Measurements from ENCODE around the gene CNTLN.
A peak's percentile ranks its signal among the peaks of the same experiment; 100 is the strongest.
"Not testable (repeated sequence)": the region's sequence is repeated elsewhere in the genome, so short reads cannot be mapped to it uniquely, and the experiment has no call there.

Gene CNTLN

GRCh38 chr9:17422994-17423680, 288.3 kb downstream of the CNTLN start:
- DNase-seq (ENCODE audit: low spot score) = no peak

- no peak for DNase-seq (ENCODE audit: low spot score)
Observed at GRCh38 chr9:17423681-17424011, 288.8 kb downstream of the CNTLN start.

- DNase-seq (ENCODE audit: low spot score) = no peak
Observed at GRCh38 chr9:17425384-17425783, 290.5 kb downstream of the CNTLN start.

- no peak for DNase-seq (ENCODE audit: low spot score)
Observed at GRCh38 chr9:17433526-17433925, 298.7 kb downstream of the CNTLN start.

DNA sequence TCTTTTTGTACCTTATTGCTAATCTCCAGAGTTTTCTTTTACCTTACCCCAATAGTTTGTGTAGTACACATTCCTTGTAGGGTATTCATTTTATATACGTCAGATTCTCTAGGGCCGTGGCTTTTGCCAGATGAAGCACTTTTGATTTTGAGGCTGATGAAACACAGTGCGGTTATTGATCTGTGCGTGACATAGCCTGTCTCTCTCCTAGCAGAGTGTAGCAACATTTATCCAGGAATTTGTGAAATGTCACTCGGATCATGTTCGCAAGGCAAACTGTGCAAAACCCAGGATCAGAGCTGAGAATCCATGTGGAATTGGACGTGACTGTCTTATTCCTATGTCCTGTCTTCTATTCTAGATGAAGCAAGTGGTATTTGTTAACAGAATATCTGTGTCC, 302.0 kb downstream of the CNTLN start:
- DNase-seq (ENCODE audit: low spot score) = no peak

DNA sequence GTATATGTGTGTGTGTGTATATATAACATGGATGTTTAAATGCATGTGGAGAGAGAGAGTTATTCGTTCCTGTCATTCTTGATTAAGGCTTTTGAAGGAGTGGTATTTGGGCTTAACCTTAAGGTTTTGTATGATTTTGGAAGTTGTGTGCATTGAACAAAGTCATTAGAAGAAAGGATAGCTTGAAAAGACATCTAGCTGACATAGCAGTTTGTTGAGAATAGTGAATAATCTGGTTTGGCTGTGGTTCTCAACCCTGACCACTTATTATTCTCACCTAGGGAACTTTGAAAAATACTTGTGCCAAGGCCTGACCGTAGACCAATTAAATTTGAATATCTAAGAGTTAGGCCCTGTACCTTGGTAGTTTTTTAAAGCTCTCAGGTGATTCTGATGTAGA, 303.0 kb downstream of the CNTLN start:
- no peak for DNase-seq (ENCODE audit: low spot score)

DNA sequence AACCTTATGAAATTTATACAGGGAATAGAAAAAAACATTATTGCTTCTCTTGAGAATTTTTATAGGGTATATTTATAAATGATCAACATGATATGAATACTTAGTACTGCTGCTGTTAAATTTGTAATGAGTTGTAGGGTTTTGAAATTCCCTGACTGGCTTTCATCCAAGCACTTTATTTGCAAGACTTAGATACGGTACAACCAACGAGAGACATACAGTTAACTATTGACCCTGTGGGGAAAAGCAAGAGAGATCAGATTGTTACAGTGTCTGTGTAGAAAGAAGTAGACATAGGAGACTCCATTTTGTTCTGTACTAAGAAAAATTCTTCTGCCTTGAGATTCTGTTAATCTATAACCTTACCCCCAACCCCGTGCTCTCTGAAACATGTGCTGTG, 310.3 kb downstream of the CNTLN start:
- not testable (repeated sequence) for DNase-seq (ENCODE audit: low spot score)

DNA sequence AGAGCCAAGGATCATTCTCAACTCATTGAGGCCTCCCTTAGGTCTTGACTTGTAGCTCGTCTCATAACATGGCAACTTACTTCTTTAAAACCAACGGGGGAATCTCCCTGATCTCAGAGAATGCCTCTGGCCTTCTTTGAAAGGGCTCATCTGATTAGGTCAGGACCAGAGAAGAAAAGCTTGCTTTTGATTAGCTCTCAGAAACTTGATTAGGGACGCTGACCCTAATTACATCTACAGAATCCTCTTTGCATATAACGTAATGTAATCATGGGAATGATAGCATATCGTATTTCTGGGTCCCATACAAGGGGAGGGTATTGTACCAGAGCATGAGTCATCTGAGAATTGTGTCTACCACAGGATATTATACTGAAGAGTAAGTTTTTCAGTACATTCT, 318.9 kb downstream of the CNTLN start:
- no peak for DNase-seq (ENCODE audit: low spot score)

DNA sequence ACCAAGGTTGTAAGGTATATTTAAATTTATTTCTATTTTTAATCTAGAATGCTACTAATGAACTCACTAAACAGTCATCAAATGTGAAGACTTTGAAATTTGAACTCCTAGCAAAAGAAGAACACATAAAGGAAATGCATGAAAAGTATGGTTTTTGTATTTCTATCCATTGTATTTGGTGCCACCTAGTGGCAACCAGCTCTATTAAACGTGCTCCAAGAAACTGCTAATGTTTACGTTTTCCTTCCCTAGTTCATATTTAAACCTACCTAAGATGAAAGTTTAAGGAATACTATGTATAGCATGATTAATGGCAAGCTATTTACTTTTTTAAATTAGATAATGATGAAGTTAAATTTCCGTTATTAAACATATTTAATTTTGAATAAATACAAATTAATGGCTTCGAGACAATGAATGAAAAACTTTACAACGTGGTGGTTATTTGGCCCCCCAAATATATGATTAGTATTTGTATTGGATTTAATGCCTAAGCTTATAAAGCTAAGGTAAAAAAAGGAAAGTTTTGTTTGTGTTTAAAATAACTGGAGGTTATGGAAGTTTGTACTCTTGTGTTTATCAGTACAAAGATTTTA, 328.1 kb downstream of the CNTLN start:
- DNase-seq (ENCODE audit: low spot score) = peak; percentile 10

DNA sequence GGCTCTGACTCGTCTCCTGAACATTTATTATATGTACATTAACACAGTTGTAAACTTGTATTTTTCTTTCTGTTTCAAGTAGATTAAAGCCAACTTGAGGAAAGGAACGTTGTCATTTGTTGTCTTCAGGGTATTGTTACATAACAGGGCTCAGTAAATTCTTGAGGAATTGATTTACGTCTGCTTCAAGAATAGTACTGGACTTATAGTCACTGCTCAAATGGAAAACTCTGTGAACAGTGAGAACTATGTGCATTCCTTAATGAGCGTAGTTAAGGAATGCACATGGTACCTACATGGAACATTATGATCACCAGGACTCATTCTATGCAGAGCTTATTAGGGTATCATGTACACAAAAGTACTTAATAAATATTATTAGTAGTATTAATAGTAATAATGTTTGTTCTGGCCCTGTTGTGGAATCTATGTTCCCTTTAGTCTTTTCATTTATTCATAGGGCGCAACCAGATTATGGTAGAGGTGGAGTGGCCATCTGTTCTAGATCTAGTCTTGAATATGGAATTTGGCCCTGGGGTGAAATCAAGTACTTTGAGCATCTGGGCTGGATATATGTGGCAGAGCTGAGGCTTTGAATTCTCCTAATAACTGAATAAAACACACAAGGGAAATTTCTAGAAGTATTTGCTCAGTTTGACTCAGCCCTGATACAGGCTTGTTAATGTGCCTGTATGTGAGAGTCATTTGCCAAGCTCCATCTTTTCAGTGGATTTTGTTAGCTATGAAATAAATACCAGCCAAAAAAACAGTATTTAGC, 335.4 kb downstream of the CNTLN start:
- DNase-seq (ENCODE audit: low spot score) = no peak

DNA sequence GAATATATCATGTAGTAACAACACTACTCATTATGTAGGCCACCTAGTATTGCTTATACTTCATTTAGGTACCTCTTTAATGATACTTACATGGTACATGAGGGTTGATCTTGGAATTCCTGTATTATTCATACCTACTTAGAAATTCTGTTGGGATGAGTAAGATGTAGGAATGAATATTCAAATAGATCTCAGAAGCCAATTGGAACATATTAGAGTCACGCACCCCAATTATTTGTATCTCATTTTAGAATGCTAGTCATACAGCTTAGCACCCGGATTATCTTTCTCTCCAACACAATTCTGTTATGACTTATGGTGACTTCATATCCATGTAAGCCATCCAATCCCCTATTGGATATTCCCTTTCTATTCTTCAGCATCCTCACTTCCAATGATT, 337.3 kb downstream of the CNTLN start:
- no peak for DNase-seq (ENCODE audit: low spot score)

- no peak for DNase-seq (ENCODE audit: low spot score)
Observed at GRCh38 chr9:17476401-17476800, 341.6 kb downstream of the CNTLN start.

GRCh38 chr9:17477816-17478215, 343.0 kb downstream of the CNTLN start:
- DNase-seq (ENCODE audit: low spot score) = no peak

- DNase-seq (ENCODE audit: low spot score) = no peak
Observed at GRCh38 chr9:17480966-17481365, 346.1 kb downstream of the CNTLN start.

DNA sequence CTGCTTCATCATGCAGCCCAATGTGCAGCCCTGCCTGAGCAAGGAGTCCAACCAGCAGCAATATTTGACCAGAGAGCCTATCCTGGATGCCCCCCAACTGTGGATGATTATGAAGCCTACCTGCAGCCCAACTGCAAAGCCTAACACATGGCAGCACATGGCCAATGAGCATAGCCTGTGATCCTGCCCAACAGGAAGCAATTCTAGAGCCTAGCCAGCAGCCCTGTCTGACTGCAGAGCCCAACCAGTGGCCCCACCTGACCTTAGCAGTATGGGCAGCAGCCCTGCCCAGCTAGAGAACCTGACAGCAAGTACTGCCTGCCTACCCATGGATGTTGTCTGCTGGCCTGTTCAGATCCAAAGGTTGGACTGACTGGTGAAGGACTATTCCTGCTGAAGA, 346.7 kb downstream of the CNTLN start:
- DNase-seq (ENCODE audit: low spot score) = no peak

- DNase-seq (ENCODE audit: low spot score) = no peak
Observed at GRCh38 chr9:17484906-17485305, 350.1 kb downstream of the CNTLN start.

GRCh38 chr9:17486396-17486795, 351.6 kb downstream of the CNTLN start:
- DNase-seq (ENCODE audit: low spot score) = no peak

- no peak for DNase-seq (ENCODE audit: low spot score)
Observed at GRCh38 chr9:17487467-17487866, 352.6 kb downstream of the CNTLN start.

DNA sequence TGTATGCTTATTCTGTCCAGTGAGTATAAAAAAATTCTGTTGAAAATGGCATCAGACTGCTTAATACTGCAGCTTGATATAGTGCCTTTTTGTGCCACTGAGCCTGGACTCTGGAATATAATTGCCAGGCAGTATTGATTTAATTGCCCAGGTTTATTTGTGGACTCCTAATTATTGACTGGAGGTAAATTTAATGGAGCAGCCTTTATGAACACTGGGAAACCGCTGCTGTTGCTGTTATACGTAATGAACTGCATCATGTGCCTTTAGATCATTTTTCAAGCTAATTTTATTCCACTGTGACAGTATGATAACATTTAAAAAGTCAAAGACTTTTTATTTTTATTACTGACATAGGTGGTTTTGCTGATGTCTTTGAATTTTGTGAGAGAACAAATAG, 353.8 kb downstream of the CNTLN start:
- DNase-seq (ENCODE audit: low spot score) = no peak

GRCh38 chr9:17490110-17490509, 355.3 kb downstream of the CNTLN start:
- no peak for DNase-seq (ENCODE audit: low spot score)

- DNase-seq (ENCODE audit: low spot score) = no peak
Observed at GRCh38 chr9:17491780-17492179, 356.9 kb downstream of the CNTLN start.

- DNase-seq (ENCODE audit: low spot score) = no peak
Observed at GRCh38 chr9:17503196-17503595, 368.4 kb downstream of the CNTLN start.

- no peak for DNase-seq (ENCODE audit: low spot score)
Observed at GRCh38 chr9:17509151-17509550, 374.3 kb downstream of the CNTLN start.

- no peak for DNase-seq (ENCODE audit: low spot score)
Observed at GRCh38 chr9:17509701-17510100, 374.9 kb downstream of the CNTLN start.

Data from germinal center (tissue), 1 donor.